GM10847 (cell line): ENCODE data around the gene DIPK2A.

Source experiments
- POLR2A ChIP-seq: IDR thresholded peaks from 2 replicates; pipeline ENCODE4 v1.6.1; 2011; ENCODE audit not compliant: insufficient read length; ENCODE audit errors: extremely low read depth

Gene DIPK2A

GRCh38 chr3:143998266-143998665 lies 26.6 kb downstream of the DIPK2A start:
- no peak for TF ChIP-seq POLR2A

- no peak for TF ChIP-seq POLR2A
Observed at GRCh38 chr3:144003051-144003450, 31.4 kb downstream of the DIPK2A start.

- no peak for TF ChIP-seq POLR2A
Observed at GRCh38 chr3:144010371-144010770, 38.7 kb downstream of the DIPK2A start.

- no peak for TF ChIP-seq POLR2A
Observed at GRCh38 chr3:144011251-144011799, 39.7 kb downstream of the DIPK2A start.

GRCh38 chr3:144015133-144015532 lies 43.5 kb downstream of the DIPK2A start:
- TF ChIP-seq POLR2A, result no peak

- TF ChIP-seq POLR2A, result no peak
Observed at GRCh38 chr3:144018776-144019175, 47.2 kb downstream of the DIPK2A start.
